ENCODE measurements around the gene CDH2.
"Not testable (repeated sequence)": the region's sequence is repeated elsewhere in the genome, so short reads cannot be mapped to it uniquely, and the experiment has no call there.

Gene CDH2

GRCh38 chr18:27942706-27943105, 234.2 kb downstream of the CDH2 start:
- in situ Hi-C loops (cut with MboI; ENCODE audit: low sequenced_read_pairs): no loop called here

- in situ Hi-C loops (cut with MboI; ENCODE audit: low sequenced_read_pairs): no loop called here
Observed at GRCh38 chr18:27931535-27931934, 245.4 kb downstream of the CDH2 start.

GRCh38 chr18:27922780-27923179, 254.2 kb downstream of the CDH2 start:
- in situ Hi-C loops (cut with MboI; ENCODE audit: low sequenced_read_pairs): no loop called here

- in situ Hi-C loops (cut with MboI; ENCODE audit: low sequenced_read_pairs): no loop called here
Observed at GRCh38 chr18:27921904-27922751, 254.8 kb downstream of the CDH2 start.

GRCh38 chr18:27921392-27921791, 255.5 kb downstream of the CDH2 start:
- in situ Hi-C loops (cut with MboI; ENCODE audit: low sequenced_read_pairs): no loop called here

- in situ Hi-C loops (cut with MboI; ENCODE audit: low sequenced_read_pairs): no loop called here
Observed at GRCh38 chr18:27920836-27921235, 256.1 kb downstream of the CDH2 start.

- in situ Hi-C loops (cut with MboI; ENCODE audit: low sequenced_read_pairs): not testable (repeated sequence)
Observed at GRCh38 chr18:27906189-27906588, 270.7 kb downstream of the CDH2 start.

- in situ Hi-C loops (cut with MboI; ENCODE audit: low sequenced_read_pairs): no loop called here
Observed at GRCh38 chr18:27903906-27904305, 273.0 kb downstream of the CDH2 start.

GRCh38 chr18:27901424-27902226, 275.3 kb downstream of the CDH2 start:
- in situ Hi-C loops (cut with MboI; ENCODE audit: low sequenced_read_pairs): no loop called here
